Peyer's patch (tissue), 4 donors: ENCODE data around the gene AQP11.

Source experiments
- CTCF ChIP-seq, 6 experiments: fragments of 450-650 bp in 4 of 6; fragments of 200-600 bp in 2 of 6; sonication (generic) in 1 of 6; IDR thresholded peaks; one replicate each; pipeline ENCODE4 v1.5.1; 2017 to 2019; ENCODE audit warnings: antibody characterized with exemption in 6 of 6, mild to moderate bottlenecking in 3 of 6, moderate library complexity in 1 of 6
- POLR2A ChIP-seq, 2 donors: fragments of 450-650 bp; IDR thresholded peaks; one replicate each; pipeline ENCODE4 v1.5.1; 2017; ENCODE audit warnings: antibody characterized with exemption in 2 of 2, mild to moderate bottlenecking in 2 of 2, moderate library complexity in 2 of 2

- TF ChIP-seq POLR2A (IDR thresholded peaks at IDR 0.05) (no peak), CTCF (IDR thresholded peaks at IDR 0.05) (no peak)
These were observed 22.2 kb downstream of the AQP11 start for GRCh38 chr11:77611921-77612320.
